ENCODE results near the gene INSC. TPM values are rescaled to one million over a fixed set of nuclear protein-coding genes. Genes with fewer than 3 reads are reported as not detected.

The INSC gene
- polyA plus RNA-seq, 1 donor from 2014 or later, result 0.12 TPM

- Histone ChIP-seq H2AFZ (ENCODE audit: low read depth, low read length) (no peak overlapping the region), H3K36me3 (ENCODE audit: insufficient read depth, low read length) (no peaks in the 10 kb centered on the region), H3K27ac (ENCODE audit: low read length) (no peak overlapping the region), H3K4me2 (ENCODE audit: low read length) (no peak overlapping the region), H3K9ac (ENCODE audit: low read length) (no peak overlapping the region), H3F3A (ENCODE audit: insufficient read depth, low read length, poor library complexity, severe bottlenecking) (no peaks in the 10 kb centered on the region), H3K27me3 (ENCODE audit: insufficient read depth, low read depth, low read length) (no peaks in the 10 kb centered on the region), H3K9me2 (ENCODE audit: insufficient read depth, low read length) (no peaks in the 10 kb centered on the region), H3K79me2 (replicated peaks; ENCODE audit: insufficient read depth, low read length) (no peaks in the 10 kb centered on the region), H4K20me1 (ENCODE audit: insufficient read depth) (no peaks in the 10 kb centered on the region), H3K4me3 (ENCODE audit: low read length) (no peak overlapping the region), H3K9me3 (ENCODE audit: low read length) (no peaks in the 10 kb centered on the region)
- TF ChIP-seq TAF1 (IDR thresholded peaks at IDR 0.05; ENCODE audit: low read depth) (no peak), SMC3 (conservative IDR thresholded peaks at IDR 0.05; ENCODE audit: poor library complexity) (no peak), RAD21 (conservative IDR thresholded peaks at IDR 0.05) (no peak), MXI1 (conservative IDR thresholded peaks at IDR 0.05; ENCODE audit: poor library complexity, severe bottlenecking) (no peak), EZH2 (IDR thresholded peaks at IDR 0.05; ENCODE audit: borderline replicate concordance, insufficient read depth, low read length, poor library complexity, severe bottlenecking) (no peak), POLR2AphosphoS5 (IDR thresholded peaks at IDR 0.05) (no peak), CTCF (IDR thresholded peaks at IDR 0.05; ENCODE audit: poor library complexity, severe bottlenecking) (no peak), EP300 (conservative IDR thresholded peaks at IDR 0.05; ENCODE audit: poor library complexity, severe bottlenecking) (no peak)
- TF ChIP-seq, protein P1, sequence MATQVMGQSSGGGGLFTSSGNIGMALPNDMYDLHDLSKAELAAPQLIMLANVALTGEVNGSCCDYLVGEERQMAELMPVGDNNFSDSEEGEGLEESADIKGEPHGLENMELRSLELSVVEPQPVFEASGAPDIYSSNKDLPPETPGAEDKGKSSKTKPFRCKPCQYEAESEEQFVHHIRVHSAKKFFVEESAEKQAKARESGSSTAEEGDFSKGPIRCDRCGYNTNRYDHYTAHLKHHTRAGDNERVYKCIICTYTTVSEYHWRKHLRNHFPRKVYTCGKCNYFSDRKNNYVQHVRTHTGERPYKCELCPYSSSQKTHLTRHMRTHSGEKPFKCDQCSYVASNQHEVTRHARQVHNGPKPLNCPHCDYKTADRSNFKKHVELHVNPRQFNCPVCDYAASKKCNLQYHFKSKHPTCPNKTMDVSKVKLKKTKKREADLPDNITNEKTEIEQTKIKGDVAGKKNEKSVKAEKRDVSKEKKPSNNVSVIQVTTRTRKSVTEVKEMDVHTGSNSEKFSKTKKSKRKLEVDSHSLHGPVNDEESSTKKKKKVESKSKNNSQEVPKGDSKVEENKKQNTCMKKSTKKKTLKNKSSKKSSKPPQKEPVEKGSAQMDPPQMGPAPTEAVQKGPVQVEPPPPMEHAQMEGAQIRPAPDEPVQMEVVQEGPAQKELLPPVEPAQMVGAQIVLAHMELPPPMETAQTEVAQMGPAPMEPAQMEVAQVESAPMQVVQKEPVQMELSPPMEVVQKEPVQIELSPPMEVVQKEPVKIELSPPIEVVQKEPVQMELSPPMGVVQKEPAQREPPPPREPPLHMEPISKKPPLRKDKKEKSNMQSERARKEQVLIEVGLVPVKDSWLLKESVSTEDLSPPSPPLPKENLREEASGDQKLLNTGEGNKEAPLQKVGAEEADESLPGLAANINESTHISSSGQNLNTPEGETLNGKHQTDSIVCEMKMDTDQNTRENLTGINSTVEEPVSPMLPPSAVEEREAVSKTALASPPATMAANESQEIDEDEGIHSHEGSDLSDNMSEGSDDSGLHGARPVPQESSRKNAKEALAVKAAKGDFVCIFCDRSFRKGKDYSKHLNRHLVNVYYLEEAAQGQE (IDR thresholded peaks at IDR 0.05; ENCODE audit: borderline replicate concordance), result no peak
Observed at GRCh38 chr11:15192005-15192556, 77.4 kb downstream of the INSC start.

DNA sequence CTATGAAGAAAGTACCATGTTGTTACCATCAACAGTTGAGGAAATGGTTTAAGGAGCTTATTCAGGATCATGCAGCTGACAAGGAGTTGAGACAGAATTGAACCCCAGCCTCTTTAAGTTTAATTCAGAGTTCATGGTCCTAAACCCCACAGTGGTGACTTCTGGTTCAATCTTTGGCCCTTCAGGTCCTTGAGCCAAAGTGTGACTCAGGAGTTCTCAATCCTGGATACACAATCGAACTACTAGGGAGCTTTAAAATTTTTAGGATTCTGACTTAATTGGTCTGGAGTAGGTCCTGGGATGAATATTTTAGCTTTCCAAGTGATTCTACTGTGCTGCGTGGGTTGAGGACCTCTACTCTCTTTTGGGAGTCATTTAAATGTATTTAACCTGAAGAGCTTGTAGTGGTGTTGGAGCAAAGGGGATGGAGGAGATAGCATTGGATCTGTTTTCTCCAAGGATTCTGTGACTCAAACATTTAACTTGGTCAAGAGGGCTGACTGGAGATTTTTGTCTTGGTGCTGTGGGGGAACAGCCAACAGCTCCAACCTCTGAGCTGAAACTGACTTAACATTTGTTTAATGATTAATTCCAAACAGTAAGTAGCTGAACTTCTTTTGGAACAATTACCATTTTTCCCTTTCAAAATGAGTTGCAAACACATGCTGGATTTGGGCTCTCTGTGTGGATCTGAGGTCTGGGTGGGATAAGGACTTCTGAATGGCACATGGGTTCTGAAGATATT, 80.1 kb downstream of the INSC start:
- no peaks in the 10 kb centered on the region for H3K36me3 ChIP-seq (ENCODE audit: insufficient read depth, low read length)
- no peak overlapping the region for H3K4me2 ChIP-seq (ENCODE audit: low read length)
- H3K27me3 ChIP-seq (ENCODE audit: insufficient read depth, low read depth, low read length), result no peaks in the 10 kb centered on the region
- no peak for TF ChIP-seq MXI1 (conservative IDR thresholded peaks at IDR 0.05; ENCODE audit: poor library complexity, severe bottlenecking)
- TF ChIP-seq TAF1 (IDR thresholded peaks at IDR 0.05; ENCODE audit: low read depth), result no peak
- H3K9ac ChIP-seq (ENCODE audit: low read length), result no peak overlapping the region
- H3K79me2 ChIP-seq (replicated peaks; ENCODE audit: insufficient read depth, low read length), result no peaks in the 10 kb centered on the region
- H3K9me3 ChIP-seq (ENCODE audit: low read length), result no peaks in the 10 kb centered on the region
- no peaks in the 10 kb centered on the region for H3K9me2 ChIP-seq (ENCODE audit: insufficient read depth, low read length)
- H3F3A ChIP-seq (ENCODE audit: insufficient read depth, low read length, poor library complexity, severe bottlenecking), result no peaks in the 10 kb centered on the region
- H3K27ac ChIP-seq (ENCODE audit: low read length), result no peak overlapping the region
- H4K20me1 ChIP-seq (ENCODE audit: insufficient read depth), result no peaks in the 10 kb centered on the region
- H3K4me3 ChIP-seq (ENCODE audit: low read length), result no peak overlapping the region
- no peak overlapping the region for H2AFZ ChIP-seq (ENCODE audit: low read depth, low read length)
